ENCODE results near the gene ATF7.

GRCh38 chr12:53590652-53591051, 35.5 kb downstream of the ATF7 start:
- no peak for TF ChIP-seq POLR2A (IDR thresholded peaks at IDR 0.05)
- no peak for TF ChIP-seq CTCF (IDR thresholded peaks at IDR 0.05 in 8 of 11, conservative IDR thresholded peaks at IDR 0.05 in 3 of 11)
- no peak for TF ChIP-seq POLR2AphosphoS5 (IDR thresholded peaks at IDR 0.05)

All from spleen (tissue), 7 donors.